SK-N-SH treated with all-trans-retinoic acid at 6 μM for 48 hours (cell line): ENCODE results near the gene ZNF107.

Experiments
- ARNTL ChIP-seq: fragments of 450-650 bp; formaldehyde crosslinking; IDR thresholded peaks from 2 replicates; pipeline ENCODE4 v1.5.0; 2020; ENCODE audit warnings: low read depth, mild to moderate bottlenecking, moderate library complexity, borderline replicate concordance
- BACH2 ChIP-seq: fragments of 250-450 bp; sonication (Bioruptor Pico); IDR thresholded peaks from 2 replicates; pipeline ENCODE4 v1.9.0; 2021; ENCODE audit warnings: mild to moderate bottlenecking, borderline replicate concordance
- CSDC2 ChIP-seq: fragments of 250-450 bp; sonication (Bioruptor Pico); IDR thresholded peaks from 2 replicates; pipeline ENCODE4 v1.5.0; 2020; ENCODE audit warnings: mild to moderate bottlenecking, moderate library complexity
- OSR1 ChIP-seq: fragments of 250-450 bp; sonication (Bioruptor Pico); IDR thresholded peaks from 2 replicates; pipeline ENCODE4 v1.8.0; 2022; ENCODE audit warnings: moderate library complexity, mild to moderate bottlenecking, inconsistent platforms
- RARB ChIP-seq: fragments of 250-450 bp; sonication (Bioruptor Pico); IDR thresholded peaks from 2 replicates; pipeline ENCODE4 v1.8.0; 2021; ENCODE audit warnings: mild to moderate bottlenecking, moderate library complexity
- SNAI2 ChIP-seq: fragments of 250-450 bp; sonication (Bioruptor Pico); IDR thresholded peaks from 2 replicates; pipeline ENCODE4 v1.5.0; 2020; ENCODE audit warnings: mild to moderate bottlenecking, moderate library complexity
- ZFP3 ChIP-seq: fragments of 250-450 bp; sonication (Bioruptor Pico); IDR thresholded peaks from 2 replicates; pipeline ENCODE4 v1.5.0; 2020; ENCODE audit warnings: mild to moderate bottlenecking, moderate library complexity
- ZFP30 ChIP-seq: fragments of 450-650 bp; formaldehyde crosslinking; IDR thresholded peaks from 2 replicates; pipeline ENCODE4 v1.5.0; 2022; ENCODE audit warnings: mild to moderate bottlenecking, moderate library complexity
- ZNF565 ChIP-seq: fragments of 450-650 bp; formaldehyde crosslinking; conservative IDR thresholded peaks from 2 replicates; pipeline ENCODE4 v1.5.0; 2020; ENCODE audit warnings: low read depth, mild to moderate bottlenecking, moderate library complexity
- ZNF70 ChIP-seq: fragments of 450-650 bp; formaldehyde crosslinking; IDR thresholded peaks from 2 replicates; pipeline ENCODE4 v1.5.0; 2020; ENCODE audit warnings: mild to moderate bottlenecking, moderate library complexity
- ZNF8 ChIP-seq: fragments of 450-650 bp; formaldehyde crosslinking; IDR thresholded peaks from 2 replicates; pipeline ENCODE4 v1.5.0; 2020; ENCODE audit warnings: mild to moderate bottlenecking, moderate library complexity
- TF ChIP-seq, protein P1 (sequence below): fragments of 250-450 bp; sonication (Bioruptor Pico); IDR thresholded peaks from 2 replicates; pipeline ENCODE4 v1.8.0; 2020; ENCODE audit warnings: mild to moderate bottlenecking, moderate library complexity, borderline replicate concordance
- TF ChIP-seq, protein P2 (sequence below): fragments of 250-450 bp; sonication (Bioruptor Pico); IDR thresholded peaks from 2 replicates; pipeline ENCODE4 v1.5.1; 2020; ENCODE audit warnings: low read depth, mild to moderate bottlenecking, moderate library complexity

DNA sequence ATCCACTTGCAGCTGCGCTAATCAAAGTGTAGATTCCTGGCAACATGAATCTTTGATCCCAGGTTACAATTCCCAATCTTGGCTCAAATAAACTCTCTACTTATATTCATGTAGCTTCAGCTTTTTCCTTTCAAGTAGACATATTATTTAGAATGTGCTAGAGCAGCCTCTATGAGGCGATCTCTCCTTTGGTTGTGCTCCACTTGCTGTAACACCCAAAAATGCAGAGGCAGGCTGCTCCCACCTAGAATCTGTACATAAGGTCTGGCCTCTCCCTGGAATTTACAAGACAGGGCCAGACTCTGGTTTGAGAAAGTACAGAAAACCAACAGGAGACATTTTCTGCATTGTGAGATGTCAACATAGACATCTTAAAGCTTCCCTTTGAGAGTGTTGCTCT is 23.1 kb downstream of the ZNF107 start:
- TF ChIP-seq CSDC2 (CRISPR knock-in tag) (no peak), ZFP30 (CRISPR knock-in tag) (no peak), ZNF70 (no peak), OSR1 (CRISPR knock-in tag) (no peak), ZNF8 (CRISPR knock-in tag) (no peak), SNAI2 (CRISPR knock-in tag) (no peak), ZFP3 (CRISPR knock-in tag) (no peak), BACH2 (no peak), ZNF565 (CRISPR knock-in tag) (no peak), ARNTL (CRISPR knock-in tag) (no peak), RARB (no peak)
- TF ChIP-seq, protein P1, sequence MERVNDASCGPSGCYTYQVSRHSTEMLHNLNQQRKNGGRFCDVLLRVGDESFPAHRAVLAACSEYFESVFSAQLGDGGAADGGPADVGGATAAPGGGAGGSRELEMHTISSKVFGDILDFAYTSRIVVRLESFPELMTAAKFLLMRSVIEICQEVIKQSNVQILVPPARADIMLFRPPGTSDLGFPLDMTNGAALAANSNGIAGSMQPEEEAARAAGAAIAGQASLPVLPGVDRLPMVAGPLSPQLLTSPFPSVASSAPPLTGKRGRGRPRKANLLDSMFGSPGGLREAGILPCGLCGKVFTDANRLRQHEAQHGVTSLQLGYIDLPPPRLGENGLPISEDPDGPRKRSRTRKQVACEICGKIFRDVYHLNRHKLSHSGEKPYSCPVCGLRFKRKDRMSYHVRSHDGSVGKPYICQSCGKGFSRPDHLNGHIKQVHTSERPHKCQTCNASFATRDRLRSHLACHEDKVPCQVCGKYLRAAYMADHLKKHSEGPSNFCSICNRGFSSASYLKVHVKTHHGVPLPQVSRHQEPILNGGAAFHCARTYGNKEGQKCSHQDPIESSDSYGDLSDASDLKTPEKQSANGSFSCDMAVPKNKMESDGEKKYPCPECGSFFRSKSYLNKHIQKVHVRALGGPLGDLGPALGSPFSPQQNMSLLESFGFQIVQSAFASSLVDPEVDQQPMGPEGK: no peak
- TF ChIP-seq, protein P2, sequence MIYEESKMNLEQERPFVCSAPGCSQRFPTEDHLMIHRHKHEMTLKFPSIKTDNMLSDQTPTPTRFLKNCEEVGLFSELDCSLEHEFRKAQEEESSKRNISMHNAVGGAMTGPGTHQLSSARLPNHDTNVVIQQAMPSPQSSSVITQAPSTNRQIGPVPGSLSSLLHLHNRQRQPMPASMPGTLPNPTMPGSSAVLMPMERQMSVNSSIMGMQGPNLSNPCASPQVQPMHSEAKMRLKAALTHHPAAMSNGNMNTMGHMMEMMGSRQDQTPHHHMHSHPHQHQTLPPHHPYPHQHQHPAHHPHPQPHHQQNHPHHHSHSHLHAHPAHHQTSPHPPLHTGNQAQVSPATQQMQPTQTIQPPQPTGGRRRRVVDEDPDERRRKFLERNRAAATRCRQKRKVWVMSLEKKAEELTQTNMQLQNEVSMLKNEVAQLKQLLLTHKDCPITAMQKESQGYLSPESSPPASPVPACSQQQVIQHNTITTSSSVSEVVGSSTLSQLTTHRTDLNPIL (CRISPR knock-in tag): no peak
